SK-N-SH (cell line): Measurements from ENCODE around the gene MACROD1. TPM values are rescaled to one million over a fixed set of nuclear protein-coding genes. Genes with fewer than 3 reads are reported as not detected.

Source experiments
- CTCF ChIA-PET: fragments of 300-600, 350-600 bp; formaldehyde crosslinking; extraction: SDS; loops from one replicate; lab custom pipeline; 2021; lab: Yijun Ruan, JAX
- POLR2A ChIA-PET: fragments of 350-600 bp; sonication (Branson Sonifier 250); formaldehyde crosslinking; extraction: SDS; loops from one replicate; lab custom pipeline; 2020; ENCODE audit warnings: antibody characterized with exemption, inconsistent platforms; lab: Yijun Ruan, JAX
- DNase-seq: peaks from one replicate; pipeline ENCODE4 v3.0.0; 2012
- H2AFZ ChIP-seq: fragments of 200-600 bp; sonication (generic); 2 replicates; pipeline ENCODE4 v1.8.1; 2016; ENCODE audit warnings: antibody characterized with exemption, mild to moderate bottlenecking, low read depth
- H3F3A ChIP-seq: fragments of 200-600 bp; sonication (generic); replicated peaks from 2 replicates; pipeline ENCODE3; 2016; ENCODE audit warnings: antibody characterized with exemption, mild to moderate bottlenecking; ENCODE audit not compliant: insufficient read depth
- H3K27ac ChIP-seq, 2 experiments: fragments of 200-500 bp in 1 of 2; fragments of 200-600 bp in 1 of 2; sonication (Bioruptor generic) in 1 of 2; sonication (generic), shearing (Covaris generic) in 1 of 2; 2 replicates each; pipeline versions ENCODE4 v1.5.1 to v1.6.1; 2014 to 2016; ENCODE audit warnings: low read depth in 2 of 2, inconsistent platforms in 1 of 2, low read length in 1 of 2, mild to moderate bottlenecking in 1 of 2, mixed read lengths in 1 of 2
- H3K27me3 ChIP-seq: fragments of 200-600 bp; sonication (generic), shearing (Covaris generic); 2 replicates; pipeline ENCODE4 v1.6.1; 2016; ENCODE audit warnings: mixed run types; ENCODE audit not compliant: insufficient read depth
- H3K36me3 ChIP-seq, 2 experiments: fragments of 200-500 bp in 1 of 2; fragments of 200-600 bp in 1 of 2; sonication (Bioruptor generic) in 1 of 2; sonication (generic) in 1 of 2; replicated peaks in 1 of 2; 2 replicates each; pipeline versions ENCODE3 to v1.5.1; 2014 to 2016; ENCODE audit warnings: low read length in 1 of 2, mild to moderate bottlenecking in 1 of 2; ENCODE audit not compliant: insufficient read depth in 2 of 2, control insufficient read depth in 1 of 2
- H3K4me1 ChIP-seq, 2 experiments: fragments of 200-500 bp in 1 of 2; fragments of 200-600 bp in 1 of 2; sonication (Bioruptor generic) in 1 of 2; sonication (generic), shearing (Covaris generic) in 1 of 2; 2 replicates each; pipeline versions ENCODE4 v1.5.1 to v1.6.1; 2014 to 2016; ENCODE audit warnings: low read depth in 1 of 2, low read length in 1 of 2, mixed run types in 1 of 2; ENCODE audit not compliant: insufficient read depth in 2 of 2, control insufficient read depth in 1 of 2
- H3K4me2 ChIP-seq: fragments of 200-600 bp; sonication (generic), shearing (Covaris generic); 2 replicates; pipeline ENCODE4 v1.6.1; 2017; ENCODE audit warnings: mixed run types
- H3K4me3 ChIP-seq, 2 experiments: fragments of 200-500 bp in 1 of 2; fragments of 200-600 bp in 1 of 2; sonication (Bioruptor generic) in 1 of 2; sonication (generic), shearing (Covaris generic) in 1 of 2; 2 replicates each; pipeline versions ENCODE4 v1.5.1 to v1.8.1; 2014 to 2016; ENCODE audit warnings: low read depth in 2 of 2, inconsistent platforms in 1 of 2, low read length in 1 of 2, mild to moderate bottlenecking in 1 of 2, mixed read lengths in 1 of 2, moderate library complexity in 1 of 2
- H3K79me2 ChIP-seq: fragments of 200-600 bp; sonication (generic); 2 replicates; pipeline ENCODE4 v1.8.1; 2017; ENCODE audit warnings: mild to moderate bottlenecking; ENCODE audit not compliant: insufficient read depth
- H3K9ac ChIP-seq: fragments of 200-600 bp; sonication (generic); 2 replicates; pipeline ENCODE4 v1.6.1; 2017; ENCODE audit warnings: mixed run types
- H3K9me2 ChIP-seq: fragments of 200-600 bp; sonication (generic); 2 replicates; pipeline ENCODE4 v1.6.1; 2017; ENCODE audit warnings: mixed run types
- H3K9me3 ChIP-seq: fragments of 200-600 bp; sonication (generic); 2 replicates; pipeline ENCODE4 v1.6.1; 2017; ENCODE audit warnings: mixed run types, mild to moderate bottlenecking, moderate library complexity
- H4K20me1 ChIP-seq: fragments of 200-600 bp; sonication (generic); 2 replicates; pipeline ENCODE4 v1.6.1; 2017; ENCODE audit warnings: mild to moderate bottlenecking, mixed run types; ENCODE audit not compliant: insufficient read depth
- CHD2 ChIP-seq: fragments of 150-350 bp; IDR thresholded peaks from 2 replicates; pipeline ENCODE4 v1.6.1; 2018; ENCODE audit warnings: low read length; ENCODE audit not compliant: partially characterized antibody
- CTCF ChIP-seq: fragments of 200-600 bp; sonication (generic); IDR thresholded peaks from 2 replicates; pipeline ENCODE4 v1.6.1; 2017; ENCODE audit warnings: antibody characterized with exemption, mild to moderate bottlenecking, moderate library complexity
- EZH2phosphoT487 ChIP-seq: fragments of 200-600 bp; sonication (generic); IDR thresholded peaks from 2 replicates; pipeline ENCODE4 v1.6.1; 2017; ENCODE audit warnings: low read depth, mixed run types, mild to moderate bottlenecking, antibody characterized with exemption, moderate library complexity, borderline replicate concordance
- FOSL2 ChIP-seq: IDR thresholded peaks from 2 replicates; pipeline ENCODE4 v1.4.0; 2012; ENCODE audit warnings: low read depth, mild to moderate bottlenecking, moderate library complexity, borderline replicate concordance
- FOXJ3 ChIP-seq: sonication (generic); formaldehyde crosslinking; IDR thresholded peaks from 2 replicates; pipeline ENCODE4 v1.5.1; 2020; ENCODE audit warnings: mild to moderate bottlenecking, missing genetic modification reagents
- GATA2 ChIP-seq: sonication (generic); formaldehyde crosslinking; IDR thresholded peaks from 2 replicates; pipeline ENCODE4 v1.5.0; 2020; ENCODE audit warnings: mild to moderate bottlenecking, missing genetic modification reagents
- IRF3 ChIP-seq: fragments of 150-350 bp; IDR thresholded peaks from 2 replicates; pipeline ENCODE4 v1.6.1; 2016; ENCODE audit warnings: mild to moderate bottlenecking, low read depth, low read length
- JUND ChIP-seq: IDR thresholded peaks from 2 replicates; pipeline ENCODE4 v1.4.0; 2012
- MAX ChIP-seq: IDR thresholded peaks from 2 replicates; pipeline ENCODE4 v1.4.0; 2012; ENCODE audit warnings: low read depth
- MEF2A ChIP-seq: IDR thresholded peaks from 2 replicates; pipeline ENCODE4 v1.4.0; 2012; ENCODE audit warnings: low read depth, borderline replicate concordance
- MXI1 ChIP-seq: IDR thresholded peaks from 2 replicates; pipeline ENCODE4 v1.6.1; 2012; ENCODE audit warnings: mild to moderate bottlenecking, low read depth, low read length, improper control_type of control experiment
- NFIC ChIP-seq: IDR thresholded peaks from 2 replicates; pipeline ENCODE4 v1.4.0; 2012; ENCODE audit warnings: borderline replicate concordance
- PBX3 ChIP-seq: IDR thresholded peaks from 2 replicates; pipeline ENCODE4; 2012
- RAD21 ChIP-seq: IDR thresholded peaks from 2 replicates; pipeline ENCODE4 v1.6.1; 2012; ENCODE audit warnings: mild to moderate bottlenecking, low read length
- RCOR1 ChIP-seq: fragments of 150-350 bp; IDR thresholded peaks from 2 replicates; pipeline ENCODE4 v1.6.1; 2017; ENCODE audit warnings: antibody characterized with exemption, low read length
- REST ChIP-seq: IDR thresholded peaks from 2 replicates; pipeline ENCODE4 v1.6.1; 2012; ENCODE audit warnings: mild to moderate bottlenecking, low read depth, low read length, moderate library complexity
- SIN3A ChIP-seq: IDR thresholded peaks from 2 replicates; pipeline ENCODE4 v1.6.1; 2012; ENCODE audit warnings: low read depth, mild to moderate bottlenecking, low read length, moderate library complexity, borderline replicate concordance
- SMC3 ChIP-seq: IDR thresholded peaks from 2 replicates; pipeline ENCODE4 v1.6.1; 2012; ENCODE audit warnings: low read depth, low read length, improper control_type of control experiment
- TAF1 ChIP-seq: IDR thresholded peaks from 2 replicates; pipeline ENCODE4 v1.6.1; 2012; ENCODE audit warnings: low read depth, mild to moderate bottlenecking, low read length, moderate library complexity, borderline replicate concordance
- TCF12 ChIP-seq: IDR thresholded peaks from 2 replicates; pipeline ENCODE4 v1.4.0; 2012
- TEAD4 ChIP-seq: IDR thresholded peaks from 2 replicates; pipeline ENCODE4 v1.4.0; 2012; ENCODE audit warnings: mild to moderate bottlenecking, borderline replicate concordance; ENCODE audit not compliant: insufficient read depth
- USF2 ChIP-seq: fragments of 150-350 bp; IDR thresholded peaks from 2 replicates; pipeline ENCODE4 v1.6.1; 2017; ENCODE audit warnings: antibody characterized with exemption, low read length, low read depth, borderline replicate concordance
- YY1 ChIP-seq: IDR thresholded peaks from 2 replicates; pipeline ENCODE4 v1.4.0; 2012; ENCODE audit warnings: low read depth, mild to moderate bottlenecking
- WGBS: methylation state at CpG from one replicate; pipeline ENCODE4 v1.1.6; 2017; ENCODE audit warnings: low lambda C conversion rate; 5-methylcytosine and 5-hydroxymethylcytosine counted together
- polyA plus RNA-seq, 3 experiments: library from polyadenylated mRNA; depleted of rRNA; stranded (reverse); fragments of >200 nt; gene quantifications; 2 replicates each; pipeline ENCODE4 v1.2.3, GENCODE V29; 2012

Gene MACROD1
- polyA plus RNA-seq, 1 of the 3 experiments (the other 2 are of a cell fraction): 49.1 TPM

- DNase-seq: peak; percentile 97
- Histone ChIP-seq H3F3A (peaks cover 11% of the 10 kb centered on the region), H3K9me3 (no peaks in the 10 kb centered on the region), H2AFZ (peak within 1 kb of the TSS; percentile 94), H3K4me3 (peak within 1 kb of the TSS; percentile 79 to 93), H4K20me1 (peaks cover 11% of the 10 kb centered on the region), H3K4me1 (peaks cover 7 to 17% of the 10 kb centered on the region in 2 experiments), H3K4me2 (peak within 1 kb of the TSS; percentile 93), H3K36me3 (peaks cover 14 to 19% of the 10 kb centered on the region in 2 experiments), H3K27ac (peak within 1 kb of the TSS; percentile 81 to 93), H3K27me3 (no peaks in the 10 kb centered on the region), H3K9ac (peak within 1 kb of the TSS; percentile 92), H3K79me2 (peaks cover 64% of the 10 kb centered on the region), H3K9me2 (no peaks in the 10 kb centered on the region)
- POLR2A ChIA-PET: interaction anchor here (0.6 to 1.2 kb wide), 2 partner anchors 9 to 148 kb away, joined by 3 to 5 read pairs; partner anchors contain the start of gene MARK2
- CTCF ChIA-PET: interaction anchor here (0.7 to 0.9 kb wide), 3 partner anchors 31 to 159 kb away, joined by 3 to 4 read pairs (median 3); no protein-coding TSS in a partner anchor
- 0% methylated on average over 19 of the region's 63 CpGs for WGBS
- TF ChIP-seq SMC3: no peak
- no peak for TF ChIP-seq USF2
- no peak for TF ChIP-seq TCF12
- no peak for TF ChIP-seq GATA2 (CRISPR knock-in tag)
- peak; percentile 48; the same call in 1 of the 2 replicates for TF ChIP-seq SIN3A
- TF ChIP-seq IRF3: no peak
- peak; percentile 93 for TF ChIP-seq MXI1
- TF ChIP-seq PBX3: no peak
- TF ChIP-seq TEAD4: no peak
- TF ChIP-seq CTCF: no peak
- TF ChIP-seq EZH2phosphoT487: no peak
- no peak for TF ChIP-seq MEF2A
- TF ChIP-seq FOSL2: no peak
- TF ChIP-seq NFIC: no peak
- 0 out of 2 replicates have a peak, but pooled peaks have one; percentile 36 for TF ChIP-seq MAX
- no peak for TF ChIP-seq JUND
- no peak; the same call in 1 of the 2 replicates for TF ChIP-seq RCOR1
- TF ChIP-seq CHD2: peak; percentile 79
- TF ChIP-seq RAD21: no peak
- TF ChIP-seq REST: no peak; the same call in 1 of the 2 replicates
- TF ChIP-seq TAF1: peak; percentile 97
- peak; percentile 94 for TF ChIP-seq YY1
- TF ChIP-seq FOXJ3 (CRISPR knock-in tag): no peak
Measured at GRCh38 chr11:63986156-63986931, 179.6 kb downstream of the MACROD1 start, which contains the start of gene OTUB1. Gene OTUB1, plus strand, starts transcription at chr11:63986438. Its CDS starts 19 bp downstream, at chr11:63986457.
